ENCODE measurements around the gene ING3. TPM values are rescaled to one million over a fixed set of nuclear protein-coding genes. Genes with fewer than 3 reads are reported as not detected.
A peak's percentile ranks its signal among the peaks of the same experiment; 100 is the strongest.

ING3 gene
- total and polyA plus RNA-seq, 9 of the 15 experiments (the other 6 are each of a cell fraction or from before 2014, with no cell fraction given): 22.8 to 233 (median 50.4) TPM

- Histone ChIP-seq H3K27ac (ENCODE audit: extremely low read depth, low read depth, low read length) (peak overlapping the region; percentile 65; the same call in 2 of the 3 replicates), H3K9ac (ENCODE audit: insufficient read depth in 1 of 2, low read depth in 2 of 2, low read length in 2 of 2) (peak overlapping the region; percentile 10 to 62; a peak in 3 of 4 replicates), H3K4me2 (ENCODE audit: insufficient read depth, low read length) (peak overlapping the region; percentile 76; the same call in 1 of the 2 replicates), H3K4me3 (no peak overlapping the region), H3K36me3 (ENCODE audit: control insufficient read depth, insufficient read depth, low read length) (peaks cover 94% of the 10 kb centered on the region), H3K79me2 (ENCODE audit: control insufficient read depth, insufficient read depth, low read length) (peaks cover 100% of the 10 kb centered on the region), H3K9me1 (ENCODE audit: control insufficient read depth, insufficient read depth, low read length) (no peaks in the 10 kb centered on the region), H4K20me1 (replicated peaks; ENCODE audit: control insufficient read depth, insufficient read depth, low read length) (no peaks in the 10 kb centered on the region), H3K9me3 (replicated peaks; ENCODE audit: control insufficient read depth, insufficient read depth, low read depth, low read length) (no peaks in the 10 kb centered on the region), H2AFZ (ENCODE audit: low read depth, low read length) (no peak overlapping the region), H3K27me3 (ENCODE audit: control insufficient read depth in 2 of 2, insufficient read depth in 2 of 2, low read length in 2 of 2) (no peaks in the 10 kb centered on the region), H3K4me1 (replicated peaks in 1 of 2; ENCODE audit: control insufficient read depth in 2 of 2, insufficient read depth in 2 of 2, low read length in 2 of 2) (peaks cover 23 to 60% of the 10 kb centered on the region in 2 experiments)
- FAIRE-seq (no peak), DNase-seq (ENCODE audit: extremely low read depth in 1 of 4, low spot score in 3 of 4) (no peak), ATAC-seq (no peak)
- POLR2A ChIA-PET: interaction anchor here (0.6 to 6.3 kb wide), 8 partner anchors 9 to 182 kb away, joined by 3 to 56 read pairs (median 4); partner anchors contain the start of gene CPED1
- intact Hi-C loops (cut with micrococcal nuclease): no loop called here
- CTCF ChIA-PET (ENCODE audit: low intra/inter-chr PET ratio): no interaction called here
- no TSS peak for BruUV-seq (replicated peaks)
- 37% methylated on average over 7 of the region's 7 CpGs for WGBS (ENCODE audit: insufficient coverage, low coverage, missing lambda C conversion rate)
- in situ Hi-C loops (cut with MboI): loop anchor here (5.0 kb wide), 1 partner anchor 79 kb away; no protein-coding TSS in a partner anchor
- TF ChIP-seq ETV1 (tag; conservative IDR thresholded peaks at IDR 0.05; ENCODE audit: low read depth): peak; percentile 37; the same call in 1 of the 2 replicates
- TF ChIP-seq SIX5 (IDR thresholded peaks at IDR 0.05; ENCODE audit: borderline replicate concordance in 1 of 2, insufficient read depth in 1 of 2, low read depth in 1 of 2, low read length in 2 of 2): no peak
- TF ChIP-seq MAFF (IDR thresholded peaks at IDR 0.05; ENCODE audit: low read length): peak; percentile 70
- peak in 1 of 2 experiments; percentile 41; a peak in 1 of 4 replicates for TF ChIP-seq KDM1A (IDR thresholded peaks at IDR 0.05)
- TF ChIP-seq MAFG (tag; conservative IDR thresholded peaks at IDR 0.05): peak; percentile 84
- peak; percentile 61 for TF ChIP-seq DACH1 (IDR thresholded peaks at IDR 0.05; ENCODE audit: partially characterized antibody)
- no peak for TF ChIP-seq ZNF695 (CRISPR knock-in tag; IDR thresholded peaks at IDR 0.05)
- peak in 1 of 2 experiments; percentile 51; a peak in 1 of 4 replicates for TF ChIP-seq MLLT1 (IDR thresholded peaks at IDR 0.05)
- TF ChIP-seq GATAD2B (IDR thresholded peaks at IDR 0.05; ENCODE audit: borderline replicate concordance): 0 out of 2 replicates have a peak, but pooled peaks have one; percentile 24
- no peak for TF ChIP-seq HBP1 (CRISPR knock-in tag; IDR thresholded peaks at IDR 0.05)
- no peak for TF ChIP-seq ZNF280A (IDR thresholded peaks at IDR 0.05; ENCODE audit: low read depth, partially characterized antibody)
- TF ChIP-seq MAFK (IDR thresholded peaks at IDR 0.05; ENCODE audit: low read length): peak; percentile 78
- TF ChIP-seq FOXP4 (CRISPR knock-in tag; IDR thresholded peaks at IDR 0.05; ENCODE audit: borderline replicate concordance): no peak
- no peak for TF ChIP-seq SNRNP70 (optimal IDR thresholded peaks at IDR 0.05; ENCODE audit: low read depth, low read length)
- TF ChIP-seq C11orf30 (IDR thresholded peaks at IDR 0.05; ENCODE audit: low read depth): peak; percentile 93
Observed at GRCh38 chr7:120997882-120998474, 47.4 kb downstream of the ING3 start.
